DOHH2 (cell line): Measurements from ENCODE around the gene DBX2.

Experiments used
- CTCF ChIP-seq: fragments of 200-600 bp; sonication (generic); IDR thresholded peaks from one replicate; pipeline ENCODE4 v1.5.1; 2014; ENCODE audit warnings: antibody characterized with exemption, mild to moderate bottlenecking, low read depth, low read length; ENCODE audit not compliant: poor library complexity, severe bottlenecking
- EZH2phosphoT487 ChIP-seq: fragments of 200-600 bp; sonication (generic); IDR thresholded peaks from 2 replicates; pipeline ENCODE4 v1.6.1; 2017; ENCODE audit warnings: borderline replicate concordance, mild to moderate bottlenecking, antibody characterized with exemption, low read length, moderate library complexity, mixed read lengths

GRCh38 chr12:45060976-45061375, 10.1 kb upstream of the DBX2 start:
- TF ChIP-seq CTCF, result no peak
- no peak for TF ChIP-seq EZH2phosphoT487
